Mucosa of descending colon (tissue), 3 donors: ENCODE results near the gene C18orf32. TPM values are rescaled to one million over a fixed set of nuclear protein-coding genes. Genes with fewer than 3 reads are reported as not detected.

Experiments used
- ATAC-seq: fragments of 200-7000 bp; cut with Tn5 transposase; one replicate; pipeline ENCODE4 v1.9.1; 2020; ENCODE audit warnings: mild to moderate bottlenecking, moderate library complexity
- DNase-seq, 3 donors: peaks; one replicate each; pipeline ENCODE4 v3.0.0-alpha.2; 2020
- H3K36me3 ChIP-seq: fragments of 200-600 bp; one replicate; pipeline ENCODE4 v1.8.0; 2021; ENCODE audit warnings: low read depth, mild to moderate bottlenecking
- H3K4me1 ChIP-seq: fragments of 200-600 bp; one replicate; pipeline ENCODE4 v1.8.0; 2021; ENCODE audit warnings: low read depth, mild to moderate bottlenecking
- H3K4me3 ChIP-seq: fragments of 200-600 bp; one replicate; pipeline ENCODE4 v1.8.0; 2021; ENCODE audit warnings: mild to moderate bottlenecking
- H3K9me3 ChIP-seq: fragments of 200-600 bp; one replicate; pipeline ENCODE4 v1.8.0; 2021; ENCODE audit warnings: mild to moderate bottlenecking
- intact Hi-C, 2 donors: fragments of 100-400 bp; cut with DNase I in 1 of 2; cut with micrococcal nuclease in 1 of 2; formaldehyde crosslinking; loops; one replicate each; pipeline versions ENCODE4 v1.11.0 to v1.11.1; 2022; cut with DNase I, micrococcal nuclease
- total RNA-seq, 3 donors: library from RNA; stranded (reverse); fragmentation: NEBNext Ultra II Directional in 2 of 3; extraction: Animal tissue kit (Norgen Biotek cat#: 25700) in 2 of 3; gene quantifications; one replicate each; pipeline versions ENCODE4 v1.2.1 to v1.2.4, GENCODE V29; 2021 to 2023
- TF ChIP-seq, protein P1 (sequence below): fragments of 200-600 bp; IDR thresholded peaks from one replicate; pipeline ENCODE4 v1.8.0; 2022; ENCODE audit warnings: antibody characterized with exemption, mild to moderate bottlenecking
- donor health status: DM: no; HTN: no; CAD: no; lungs with moderate emphysema.
- donor health status: DM: no; HTN: no; CAD: no.
- donor health status: DM: no; HTN: yes; CAD: no.

C18orf32 gene
- total RNA-seq, 3 donors from 2014 or later, result 48.9 to 61.7 (median 57.8) TPM

DNA sequence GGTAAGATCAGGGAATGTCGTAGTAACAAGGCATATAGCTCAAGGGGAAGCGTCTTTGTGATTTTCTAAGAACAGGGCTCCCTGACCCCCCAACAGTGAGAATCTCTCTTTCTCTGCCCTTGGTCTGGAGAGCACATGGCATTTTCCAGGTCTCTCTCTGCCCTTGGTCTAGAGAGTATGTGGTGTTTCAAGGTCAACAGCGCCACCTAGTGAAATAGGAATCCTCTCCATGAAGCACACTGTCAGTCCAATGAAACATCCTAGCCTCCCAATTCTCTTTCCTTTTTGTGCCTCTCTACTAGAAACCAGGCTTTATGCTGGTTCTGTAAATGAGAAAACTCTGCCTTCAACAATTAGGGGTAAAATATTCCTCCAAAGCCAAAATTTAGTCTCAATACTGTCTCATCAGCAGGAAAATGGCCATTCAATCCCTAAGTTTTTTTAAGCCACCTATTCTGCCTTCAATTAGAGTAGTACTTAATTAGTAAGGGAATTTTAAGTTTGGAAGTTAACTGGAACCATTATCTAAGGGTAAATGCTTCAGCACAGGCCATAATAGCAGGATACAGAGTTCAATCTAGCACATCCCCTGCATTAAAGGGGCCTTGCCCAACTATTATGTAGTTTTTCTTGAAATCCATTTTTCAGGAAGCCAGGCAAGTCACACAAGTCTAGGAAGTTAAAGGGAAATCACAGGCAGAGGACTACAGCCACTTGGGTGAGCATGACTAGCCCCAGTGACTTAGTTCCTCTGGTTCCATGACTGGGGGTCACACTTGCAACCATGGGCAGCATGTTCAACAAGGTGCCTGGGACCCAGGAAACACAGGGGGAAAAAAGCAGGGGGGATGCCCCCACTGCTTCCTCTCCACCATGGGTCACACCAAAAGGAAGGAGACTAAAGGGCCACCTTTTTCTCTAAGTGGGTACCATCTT lies 39.0 kb downstream of the C18orf32 start:
- intact Hi-C loops, result no loop called here
- no peaks in the 10 kb centered on the region for H3K4me1 ChIP-seq
- H3K9me3 ChIP-seq, result peaks cover 33% of the 10 kb centered on the region
- H3K4me3 ChIP-seq, result no peak overlapping the region
- TF ChIP-seq, protein P1, sequence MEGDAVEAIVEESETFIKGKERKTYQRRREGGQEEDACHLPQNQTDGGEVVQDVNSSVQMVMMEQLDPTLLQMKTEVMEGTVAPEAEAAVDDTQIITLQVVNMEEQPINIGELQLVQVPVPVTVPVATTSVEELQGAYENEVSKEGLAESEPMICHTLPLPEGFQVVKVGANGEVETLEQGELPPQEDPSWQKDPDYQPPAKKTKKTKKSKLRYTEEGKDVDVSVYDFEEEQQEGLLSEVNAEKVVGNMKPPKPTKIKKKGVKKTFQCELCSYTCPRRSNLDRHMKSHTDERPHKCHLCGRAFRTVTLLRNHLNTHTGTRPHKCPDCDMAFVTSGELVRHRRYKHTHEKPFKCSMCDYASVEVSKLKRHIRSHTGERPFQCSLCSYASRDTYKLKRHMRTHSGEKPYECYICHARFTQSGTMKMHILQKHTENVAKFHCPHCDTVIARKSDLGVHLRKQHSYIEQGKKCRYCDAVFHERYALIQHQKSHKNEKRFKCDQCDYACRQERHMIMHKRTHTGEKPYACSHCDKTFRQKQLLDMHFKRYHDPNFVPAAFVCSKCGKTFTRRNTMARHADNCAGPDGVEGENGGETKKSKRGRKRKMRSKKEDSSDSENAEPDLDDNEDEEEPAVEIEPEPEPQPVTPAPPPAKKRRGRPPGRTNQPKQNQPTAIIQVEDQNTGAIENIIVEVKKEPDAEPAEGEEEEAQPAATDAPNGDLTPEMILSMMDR, result no peak
- ATAC-seq (peak; percentile 86), DNase-seq (peak in 1 of 3 donors; percentile 74)
- H3K36me3 ChIP-seq, result no peaks in the 10 kb centered on the region

GRCh38 chr18:49446481-49446880 lies 40.6 kb downstream of the C18orf32 start:
- H3K4me1 ChIP-seq, result no peaks in the 10 kb centered on the region
- H3K9me3 ChIP-seq, result peaks cover 33% of the 10 kb centered on the region
- no peaks in the 10 kb centered on the region for H3K36me3 ChIP-seq
- intact Hi-C loops, result no loop called here
- TF ChIP-seq, protein P1, result no peak
- no peak overlapping the region for H3K4me3 ChIP-seq
- no peak for ATAC-seq
- no peak for DNase-seq

- H3K9me3 ChIP-seq, result peaks cover 17% of the 10 kb centered on the region
- ATAC-seq, result no peak
- TF ChIP-seq, protein P1, result no peak
- no peak for DNase-seq
- H3K36me3 ChIP-seq, result no peaks in the 10 kb centered on the region
- intact Hi-C loops, result no loop called here
- no peak overlapping the region for H3K4me3 ChIP-seq
- no peaks in the 10 kb centered on the region for H3K4me1 ChIP-seq
These were observed 42.5 kb downstream of the C18orf32 start for GRCh38 chr18:49444581-49444980.

DNA sequence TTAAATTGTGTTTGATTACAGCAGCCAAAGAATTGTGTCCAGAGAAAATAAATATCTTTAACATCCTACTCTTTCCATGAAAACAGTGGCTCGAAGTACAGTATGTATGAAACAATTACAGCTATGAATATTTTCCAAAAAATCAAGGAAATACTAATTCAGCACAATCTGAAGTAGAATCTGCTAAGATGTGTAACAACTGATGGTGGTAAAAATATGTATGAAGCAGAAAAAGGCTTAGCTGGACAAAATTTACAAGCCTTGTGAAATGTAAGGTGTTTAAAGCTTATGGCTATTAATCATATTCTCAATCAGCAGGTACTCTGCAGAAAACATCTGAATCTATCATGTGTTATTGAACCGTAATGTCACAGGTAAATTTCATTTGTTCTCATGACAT lies 43.2 kb downstream of the C18orf32 start:
- Histone ChIP-seq H3K36me3 (no peaks in the 10 kb centered on the region), H3K4me1 (no peaks in the 10 kb centered on the region), H3K4me3 (no peak overlapping the region), H3K9me3 (peaks cover 10% of the 10 kb centered on the region)
- TF ChIP-seq, protein P1, result no peak
- no peak for ATAC-seq
- DNase-seq, result no peak
- intact Hi-C loops, result no loop called here

DNA sequence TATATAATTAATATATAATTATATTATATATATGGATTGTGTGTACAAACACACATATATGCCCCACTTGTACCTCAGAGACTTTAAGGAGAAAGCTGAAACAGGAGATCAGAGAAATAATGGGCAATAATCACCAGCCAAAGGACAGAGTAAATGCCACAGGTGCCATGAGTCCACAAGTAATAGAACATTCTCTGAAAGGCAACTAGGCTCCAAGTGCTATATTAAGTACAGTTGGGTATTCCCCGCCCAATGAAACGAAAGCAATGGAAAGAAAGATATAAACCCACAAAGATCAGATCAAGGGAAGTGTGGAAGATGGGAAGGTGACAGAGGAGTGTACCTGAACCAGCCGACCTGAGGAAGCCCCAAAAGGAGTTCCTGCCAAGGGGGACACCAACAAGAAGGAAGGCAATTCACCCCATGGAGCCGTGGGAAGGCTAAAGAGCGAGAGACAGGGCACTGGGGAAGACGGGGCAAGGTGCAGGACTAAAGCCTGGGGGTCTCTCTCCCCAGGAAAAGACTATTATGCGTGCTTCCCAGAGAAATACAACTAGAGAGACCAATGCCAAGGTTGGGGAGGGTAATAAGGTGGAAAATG lies 45.6 kb downstream of the C18orf32 start:
- H3K4me1 ChIP-seq, result no peaks in the 10 kb centered on the region
- TF ChIP-seq, protein P1, result no peak
- no peak overlapping the region for H3K4me3 ChIP-seq
- ATAC-seq (no peak), DNase-seq (no peak)
- no peaks in the 10 kb centered on the region for H3K36me3 ChIP-seq
- H3K9me3 ChIP-seq, result no peaks in the 10 kb centered on the region
- intact Hi-C loops, result no loop called here
